Right ventricle myocardium superior (tissue), 1 donor: ENCODE data around the gene DSCAML1. TPM values are rescaled to one million over a fixed set of nuclear protein-coding genes. Genes with fewer than 3 reads are reported as not detected.

Source experiments
- ATAC-seq: fragments of 200-7000 bp; cut with Tn5 transposase; one replicate; pipeline ENCODE4 v1.9.1; 2020; ENCODE audit warnings: mild to moderate bottlenecking; ENCODE audit not compliant: poor library complexity
- DNase-seq: peaks from one replicate; pipeline ENCODE4 v3.0.0-alpha.2; 2020
- intact Hi-C: fragments of 100-400 bp; cut with DNase I; formaldehyde crosslinking; loops from one replicate; pipeline ENCODE4 v1.11.2; 2022
- total RNA-seq: library from RNA; stranded (reverse); fragmentation: NEBNext Ultra II Directional; extraction: Animal tissue kit (Norgen Biotek cat#: 25700); gene quantifications from one replicate; pipeline ENCODE4 v1.2.1, GENCODE V29; 2021
- donor health status: DM: no; HTN: yes; CAD: no; lungs with severe emphysema.

The DSCAML1 gene
- total RNA-seq, 1 donor from 2014 or later: 0.83 TPM

GRCh38 chr11:117564321-117564720, 232.7 kb downstream of the DSCAML1 start:
- ATAC-seq (no peak), DNase-seq (no peak)
- intact Hi-C loops: no loop called here

GRCh38 chr11:117563556-117563955, 233.5 kb downstream of the DSCAML1 start:
- no peak for DNase-seq
- intact Hi-C loops: no loop called here
- no peak for ATAC-seq

- no peak for DNase-seq
- no peak for ATAC-seq
- intact Hi-C loops: no loop called here
These were observed 234.9 kb downstream of the DSCAML1 start for GRCh38 chr11:117562136-117562535.

GRCh38 chr11:117560780-117561530, 236.1 kb downstream of the DSCAML1 start:
- intact Hi-C loops: no loop called here
- DNase-seq (no peak), ATAC-seq (no peak)

- ATAC-seq (no peak), DNase-seq (no peak)
- intact Hi-C loops: no loop called here
These were observed 237.3 kb downstream of the DSCAML1 start for GRCh38 chr11:117559698-117560097.

- ATAC-seq: no peak
- no peak for DNase-seq
- intact Hi-C loops: no loop called here
These were observed 239.7 kb downstream of the DSCAML1 start for GRCh38 chr11:117557361-117557760.

GRCh38 chr11:117554601-117555333, 242.2 kb downstream of the DSCAML1 start:
- no peak for ATAC-seq
- no peak for DNase-seq
- intact Hi-C loops: no loop called here

- intact Hi-C loops: no loop called here
- ATAC-seq: no peak
- DNase-seq: no peak
These were observed 244.4 kb downstream of the DSCAML1 start for GRCh38 chr11:117552626-117553025.

- intact Hi-C loops: no loop called here
- DNase-seq (no peak), ATAC-seq (no peak)
These were observed 245.2 kb downstream of the DSCAML1 start for GRCh38 chr11:117551761-117552343.

GRCh38 chr11:117550466-117550865, 246.6 kb downstream of the DSCAML1 start:
- no peak for DNase-seq
- intact Hi-C loops: no loop called here
- ATAC-seq: no peak

GRCh38 chr11:117549417-117549816, 247.6 kb downstream of the DSCAML1 start:
- DNase-seq (no peak), ATAC-seq (no peak)
- intact Hi-C loops: no loop called here

- ATAC-seq (no peak), DNase-seq (no peak)
- intact Hi-C loops: no loop called here
These were observed 248.1 kb downstream of the DSCAML1 start for GRCh38 chr11:117548876-117549275.

GRCh38 chr11:117547946-117548345, 249.1 kb downstream of the DSCAML1 start:
- no peak for DNase-seq
- intact Hi-C loops: no loop called here
- no peak for ATAC-seq

GRCh38 chr11:117547195-117547850, 249.7 kb downstream of the DSCAML1 start:
- ATAC-seq (no peak), DNase-seq (no peak)
- intact Hi-C loops: no loop called here

- intact Hi-C loops: no loop called here
- no peak for ATAC-seq
These were observed 250.4 kb downstream of the DSCAML1 start for GRCh38 chr11:117546431-117547194.

GRCh38 chr11:117545706-117546105, 251.3 kb downstream of the DSCAML1 start:
- no peak for DNase-seq
- intact Hi-C loops: no loop called here
- no peak for ATAC-seq

More at GRCh38 chr11:117546431-117547194, 250.4 kb downstream of the DSCAML1 start:
- no peak for DNase-seq

- DNase-seq: no peak
- no peak for ATAC-seq
- intact Hi-C loops: no loop called here
These were observed 252.8 kb downstream of the DSCAML1 start for GRCh38 chr11:117544130-117544800.

- ATAC-seq (no peak), DNase-seq (no peak)
- intact Hi-C loops: no loop called here
These were observed 255.8 kb downstream of the DSCAML1 start for GRCh38 chr11:117541211-117541610.
